ENCODE results near the gene KNL1.

The KNL1 gene

GRCh38 chr15:40598126-40598525 is 4.1 kb downstream of the KNL1 start:
- peaks cover 30% of the 10 kb centered on the region for H3K4me1 Mint-ChIP-seq
- DNase-seq = no peak
- no peaks in the 10 kb centered on the region for H3K9me3 Mint-ChIP-seq
- H3K36me3 Mint-ChIP-seq = peaks cover 21% of the 10 kb centered on the region
- no peak overlapping the region for H3K27ac Mint-ChIP-seq
- H3K27me3 Mint-ChIP-seq = no peaks in the 10 kb centered on the region
- CTCF ChIA-PET = interaction anchor here (0.8 kb wide), 1 partner anchor 9 kb away, joined by 3 read pairs; no protein-coding TSS in a partner anchor
- H3K4me3 Mint-ChIP-seq = no peak overlapping the region

GRCh38 chr15:40598672-40599071 is 4.6 kb downstream of the KNL1 start:
- Mint-ChIP-seq H3K36me3 (peaks cover 23% of the 10 kb centered on the region), H3K4me3 (no peak overlapping the region), H3K4me1 (peaks cover 24% of the 10 kb centered on the region), H3K9me3 (no peaks in the 10 kb centered on the region), H3K27me3 (no peaks in the 10 kb centered on the region), H3K27ac (no peak overlapping the region)
- DNase-seq = no peak
- CTCF ChIA-PET = interaction anchor here (0.8 kb wide), 1 partner anchor 10 kb away, joined by 3 read pairs; no protein-coding TSS in a partner anchor

DNA sequence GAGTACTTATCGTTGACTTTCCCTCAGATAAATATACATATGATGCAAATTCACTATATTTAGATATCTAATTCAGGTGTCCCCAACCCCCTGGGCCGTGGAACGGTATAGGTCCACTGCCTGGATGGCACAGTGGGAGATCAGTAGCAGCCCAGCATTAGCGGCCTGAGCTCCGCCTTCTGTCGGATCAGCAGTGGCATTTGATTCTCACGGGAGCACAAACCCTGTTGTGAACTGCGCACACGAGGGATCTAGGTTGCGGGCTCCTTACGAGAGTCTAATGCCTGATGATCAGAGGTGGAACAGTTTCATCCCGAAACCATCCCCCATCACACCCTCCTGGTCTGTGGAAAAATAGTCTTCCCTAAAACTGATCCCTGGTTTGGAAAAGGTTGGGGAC is 6.9 kb downstream of the KNL1 start:
- Mint-ChIP-seq H3K4me3 (no peak overlapping the region), H3K36me3 (peaks cover 25% of the 10 kb centered on the region)

GRCh38 chr15:40603935-40604334 is 9.9 kb downstream of the KNL1 start:
- Mint-ChIP-seq H3K27me3 (no peaks in the 10 kb centered on the region), H3K4me1 (peaks cover 6% of the 10 kb centered on the region)

More for the DNA sequence above, 6.9 kb downstream of the KNL1 start:
- peaks cover 14% of the 10 kb centered on the region for H3K4me1 Mint-ChIP-seq
- no peaks in the 10 kb centered on the region for H3K27me3 Mint-ChIP-seq
- DNase-seq = no peak
- no peaks in the 10 kb centered on the region for H3K9me3 Mint-ChIP-seq
- CTCF ChIA-PET = interaction anchor here (1.9 kb wide), 1 partner anchor 11 kb away, joined by 9 read pairs; no protein-coding TSS in a partner anchor
- H3K27ac Mint-ChIP-seq = no peak overlapping the region

DNA sequence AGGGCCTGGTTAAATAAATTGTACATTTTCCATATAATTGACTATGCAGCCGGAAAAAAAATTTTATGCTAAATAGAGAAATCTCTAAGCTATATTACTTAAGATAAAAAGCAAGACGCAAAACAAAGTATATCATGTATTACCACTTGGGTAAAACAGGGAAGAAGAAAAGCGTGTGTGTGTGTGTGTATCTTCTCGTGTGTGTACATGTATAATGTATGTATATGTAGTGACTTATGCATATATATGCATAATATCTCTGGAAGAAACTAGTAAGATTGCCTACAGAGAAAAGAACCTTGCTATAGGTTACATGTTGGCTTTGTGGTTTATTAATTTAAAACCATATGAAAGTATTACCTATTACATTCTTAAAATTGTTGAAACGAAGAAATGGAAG is 19.0 kb downstream of the KNL1 start:
- Mint-ChIP-seq H3K9me3 (no peaks in the 10 kb centered on the region), H3K36me3 (peaks cover 35% of the 10 kb centered on the region), H3K27ac (no peak overlapping the region), H3K27me3 (no peaks in the 10 kb centered on the region), H3K4me1 (no peaks in the 10 kb centered on the region), H3K4me3 (no peak overlapping the region)
- DNase-seq = no peak
- CTCF ChIA-PET = interaction anchor here (0.7 kb wide), 1 partner anchor 23 kb away, joined by 3 read pairs; no protein-coding TSS in a partner anchor

More at GRCh38 chr15:40603935-40604334, 9.9 kb downstream of the KNL1 start:
- Mint-ChIP-seq H3K4me3 (no peak overlapping the region), H3K27ac (no peak overlapping the region), H3K36me3 (peaks cover 34% of the 10 kb centered on the region), H3K9me3 (no peaks in the 10 kb centered on the region)
- CTCF ChIA-PET = no interaction called here
- DNase-seq = no peak

- Mint-ChIP-seq H3K4me3 (no peak overlapping the region), H3K27ac (no peak overlapping the region), H3K9me3 (no peaks in the 10 kb centered on the region), H3K27me3 (no peaks in the 10 kb centered on the region), H3K4me1 (no peaks in the 10 kb centered on the region), H3K36me3 (peaks cover 61% of the 10 kb centered on the region)
- DNase-seq = no peak
- CTCF ChIA-PET = no interaction called here
Measured at GRCh38 chr15:40618023-40618422, 24.0 kb downstream of the KNL1 start.

DNA sequence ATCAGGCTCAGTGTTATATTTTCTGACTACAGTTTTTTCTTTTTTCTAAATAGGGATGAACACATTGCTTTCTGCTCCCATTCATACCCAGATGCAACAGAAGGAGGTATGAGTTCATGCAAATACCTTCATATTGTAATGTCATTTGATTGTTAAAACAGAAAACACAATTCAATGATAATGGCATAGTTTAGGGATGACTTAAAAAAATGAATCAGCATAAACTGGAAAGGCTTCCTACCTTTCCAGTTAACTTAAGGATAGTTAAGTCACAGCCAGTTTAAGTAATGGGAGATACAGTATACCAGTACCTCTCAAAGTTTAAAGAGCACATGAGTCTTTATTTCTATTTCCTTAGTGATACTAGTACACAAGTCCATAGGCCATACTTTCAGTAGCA is 24.9 kb downstream of the KNL1 start:
- Mint-ChIP-seq H3K36me3 (peaks cover 68% of the 10 kb centered on the region), H3K27me3 (no peaks in the 10 kb centered on the region), H3K27ac (no peak overlapping the region), H3K4me3 (no peak overlapping the region), H3K4me1 (no peaks in the 10 kb centered on the region), H3K9me3 (no peaks in the 10 kb centered on the region)
- CTCF ChIA-PET = no interaction called here
- DNase-seq = no peak

DNA sequence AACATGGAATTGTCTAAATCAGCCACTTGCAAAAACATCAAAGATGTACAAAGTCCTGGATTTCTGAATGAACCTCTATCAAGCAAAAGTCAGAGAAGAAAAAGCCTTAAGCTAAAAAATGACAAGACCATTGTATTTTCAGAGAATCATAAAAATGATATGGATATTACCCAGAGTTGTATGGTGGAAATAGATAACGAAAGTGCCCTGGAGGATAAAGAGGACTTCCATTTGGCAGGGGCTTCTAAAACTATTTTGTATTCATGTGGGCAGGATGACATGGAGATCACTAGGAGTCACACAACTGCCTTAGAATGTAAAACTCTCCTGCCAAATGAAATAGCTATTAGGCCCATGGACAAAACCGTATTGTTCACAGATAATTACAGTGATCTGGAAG is 29.3 kb downstream of the KNL1 start:
- H3K36me3 Mint-ChIP-seq = peaks cover 65% of the 10 kb centered on the region
- H3K9me3 Mint-ChIP-seq = no peaks in the 10 kb centered on the region
- H3K4me3 Mint-ChIP-seq = no peak overlapping the region
- no peak overlapping the region for H3K27ac Mint-ChIP-seq
- H3K4me1 Mint-ChIP-seq = no peaks in the 10 kb centered on the region
- no peak for DNase-seq
- no peaks in the 10 kb centered on the region for H3K27me3 Mint-ChIP-seq
- CTCF ChIA-PET = no interaction called here

DNA sequence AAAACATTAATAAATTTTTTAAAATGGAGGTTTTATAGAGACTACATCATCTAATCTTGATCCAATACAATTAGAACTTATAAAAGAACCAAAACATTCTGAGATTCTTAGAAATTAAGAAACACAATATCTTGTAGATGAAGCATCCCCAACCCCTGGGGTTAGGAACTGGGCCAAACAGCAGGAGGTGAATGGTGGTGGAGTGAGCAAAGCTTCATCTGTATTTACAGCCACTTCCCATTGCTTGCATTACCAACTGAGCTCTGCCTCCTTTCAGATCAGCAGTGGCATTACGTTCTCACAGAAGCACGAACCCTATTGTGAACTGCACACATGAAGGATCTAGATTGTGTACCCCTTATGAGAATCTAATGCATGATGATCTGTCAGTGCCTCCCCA is 36.3 kb downstream of the KNL1 start:
- DNase-seq = no peak
- Mint-ChIP-seq H3K9me3 (no peaks in the 10 kb centered on the region), H3K27me3 (no peaks in the 10 kb centered on the region), H3K27ac (no peak overlapping the region), H3K4me1 (no peaks in the 10 kb centered on the region), H3K4me3 (no peak overlapping the region), H3K36me3 (peaks cover 36% of the 10 kb centered on the region)
- CTCF ChIA-PET = no interaction called here

DNA sequence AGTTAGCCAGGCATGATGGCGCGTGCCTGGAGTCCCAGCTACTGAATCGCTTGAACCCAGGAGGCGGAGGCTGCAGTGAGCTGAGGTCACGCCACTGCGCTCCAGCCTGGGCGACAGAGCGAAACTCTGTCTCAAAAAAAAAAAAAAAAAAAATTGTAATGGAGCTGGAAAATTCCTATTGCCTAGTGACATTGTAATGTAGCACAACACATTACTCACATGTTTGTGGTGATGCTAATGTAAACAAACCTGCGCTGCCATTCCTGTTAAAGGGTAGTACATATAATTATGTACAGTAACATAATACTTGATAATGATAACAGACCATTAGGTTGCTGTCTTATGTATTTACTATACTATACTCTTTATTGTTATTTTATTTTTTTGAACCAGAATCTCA is 39.1 kb downstream of the KNL1 start:
- Mint-ChIP-seq H3K27me3 (no peaks in the 10 kb centered on the region), H3K36me3 (peaks cover 32% of the 10 kb centered on the region), H3K9me3 (no peaks in the 10 kb centered on the region), H3K4me1 (no peaks in the 10 kb centered on the region), H3K4me3 (no peak overlapping the region), H3K27ac (no peak overlapping the region)
- DNase-seq = no peak
- CTCF ChIA-PET = no interaction called here

- no peak for DNase-seq
- H3K36me3 Mint-ChIP-seq = peaks cover 17% of the 10 kb centered on the region
- H3K4me3 Mint-ChIP-seq = no peak overlapping the region
- H3K9me3 Mint-ChIP-seq = no peaks in the 10 kb centered on the region
- H3K27me3 Mint-ChIP-seq = no peaks in the 10 kb centered on the region
- CTCF ChIA-PET = no interaction called here
- H3K27ac Mint-ChIP-seq = no peak overlapping the region
- H3K4me1 Mint-ChIP-seq = no peaks in the 10 kb centered on the region
Measured at GRCh38 chr15:40637221-40637745, 43.2 kb downstream of the KNL1 start.

DNA sequence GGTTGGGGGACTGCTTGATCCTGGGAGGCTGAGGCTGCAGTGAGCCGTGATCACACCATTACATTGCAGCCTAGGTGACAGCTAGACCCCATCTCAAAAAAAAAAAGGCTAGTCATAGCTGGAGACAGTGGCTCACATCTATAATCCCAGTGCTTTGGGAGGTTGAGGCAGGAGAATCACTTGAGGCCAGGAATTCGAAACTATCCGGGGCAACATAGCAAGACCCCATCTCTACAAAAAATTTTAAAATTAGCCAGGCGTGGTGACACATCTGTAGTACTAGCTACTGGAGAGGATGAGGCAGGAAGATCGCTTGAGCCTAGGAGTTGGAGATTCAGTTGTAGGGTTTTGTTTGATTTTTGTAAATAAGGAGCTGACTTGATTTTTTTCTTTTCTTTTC is 45.6 kb downstream of the KNL1 start:
- no peak for DNase-seq
- CTCF ChIA-PET = interaction anchor here (1.1 kb wide), 1 partner anchor 11 kb away, joined by 3 read pairs; no protein-coding TSS in a partner anchor
- H3K27me3 Mint-ChIP-seq = no peaks in the 10 kb centered on the region
- H3K36me3 Mint-ChIP-seq = peaks cover 13% of the 10 kb centered on the region
- no peaks in the 10 kb centered on the region for H3K9me3 Mint-ChIP-seq
- no peak overlapping the region for H3K4me3 Mint-ChIP-seq
- H3K4me1 Mint-ChIP-seq = no peaks in the 10 kb centered on the region
- no peak overlapping the region for H3K27ac Mint-ChIP-seq

- CTCF ChIA-PET = interaction anchor here (1.7 kb wide), 1 partner anchor 135 kb away, joined by 6 read pairs; no protein-coding TSS in a partner anchor
- H3K4me1 Mint-ChIP-seq = no peaks in the 10 kb centered on the region
- no peaks in the 10 kb centered on the region for H3K9me3 Mint-ChIP-seq
- DNase-seq = no peak
- no peak overlapping the region for H3K27ac Mint-ChIP-seq
- H3K27me3 Mint-ChIP-seq = no peaks in the 10 kb centered on the region
- no peak overlapping the region for H3K4me3 Mint-ChIP-seq
- H3K36me3 Mint-ChIP-seq = peaks cover 38% of the 10 kb centered on the region
Measured at GRCh38 chr15:40647523-40647922, 53.5 kb downstream of the KNL1 start.

DNA sequence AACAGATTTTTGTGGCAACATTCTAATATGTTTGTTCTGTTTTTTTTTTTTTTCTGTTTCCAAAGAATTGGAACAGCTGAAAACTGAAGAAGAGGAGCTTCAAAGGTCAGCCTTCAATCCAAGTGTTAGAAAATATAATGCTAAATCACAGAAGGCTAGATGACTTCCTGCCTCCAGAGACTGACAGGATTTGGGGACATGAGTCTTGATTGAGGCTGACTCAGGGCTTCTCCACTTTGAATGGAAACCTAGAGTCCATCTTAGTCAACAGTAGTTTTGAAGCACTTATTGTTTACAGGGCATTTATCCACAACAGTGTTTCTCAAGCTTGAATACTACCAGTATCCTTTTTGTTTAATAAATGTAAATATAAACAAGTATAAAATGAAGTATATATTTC is 56.4 kb downstream of the KNL1 start:
- Mint-ChIP-seq H3K4me1 (no peaks in the 10 kb centered on the region), H3K27me3 (no peaks in the 10 kb centered on the region), H3K9me3 (no peaks in the 10 kb centered on the region), H3K4me3 (no peak overlapping the region), H3K27ac (peak overlapping the region; percentile 15), H3K36me3 (peaks cover 47% of the 10 kb centered on the region)
- CTCF ChIA-PET = interaction anchor here (0.7 to 0.9 kb wide), 2 partner anchors 10 to 94 kb away, joined by 3 read pairs; no protein-coding TSS in a partner anchor
- DNase-seq = no peak

GRCh38 chr15:40660686-40661085 is 66.6 kb downstream of the KNL1 start:
- H3K27me3 Mint-ChIP-seq = no peaks in the 10 kb centered on the region
- peak overlapping the region; percentile 33 for H3K27ac Mint-ChIP-seq
- H3K4me1 Mint-ChIP-seq = no peaks in the 10 kb centered on the region
- CTCF ChIA-PET = no interaction called here
- H3K4me3 Mint-ChIP-seq = no peak overlapping the region
- no peaks in the 10 kb centered on the region for H3K9me3 Mint-ChIP-seq
- DNase-seq = no peak
- H3K36me3 Mint-ChIP-seq = peaks cover 41% of the 10 kb centered on the region

Data from activated naive CD4-positive, alpha-beta T cell treated with anti-CD3 and anti-CD28 coated beads, Interleukin-2, amount 10 ng/mL, durations not matched to agents 7 days and 5 days (primary cell).